Mesothelial cell of epicardium (in vitro differentiated cells): ENCODE data around the gene IL12RB2. TPM values are rescaled to one million over a fixed set of nuclear protein-coding genes. Genes with fewer than 3 reads are reported as not detected.

Experiments
- DNase-seq, 2 experiments: peaks; one replicate each; pipeline ENCODE4 v3.0.0; 2021; ENCODE audit warnings: low spot score in 2 of 2; ENCODE audit not compliant: unreplicated experiment in 2 of 2
- H3K27ac Mint-ChIP-seq: 2 replicates; pipeline ENCODE4 v1.8.0; 2021; ENCODE audit warnings: mixed read lengths
- H3K27me3 Mint-ChIP-seq: 2 replicates; pipeline ENCODE4 v1.8.0; 2021; ENCODE audit warnings: low read depth, mixed read lengths
- H3K36me3 Mint-ChIP-seq: 2 replicates; pipeline ENCODE4 v1.8.0; 2021; ENCODE audit warnings: mixed read lengths
- H3K4me1 Mint-ChIP-seq: 2 replicates; pipeline ENCODE4 v1.8.0; 2021; ENCODE audit warnings: mixed read lengths
- H3K4me3 Mint-ChIP-seq: 2 replicates; pipeline ENCODE4 v1.8.0; 2021; ENCODE audit warnings: mild to moderate bottlenecking, moderate library complexity, mixed read lengths
- H3K9me3 Mint-ChIP-seq: 2 replicates; pipeline ENCODE4 v1.8.0; 2021; ENCODE audit warnings: mixed read lengths
- total RNA-seq: library from RNA; stranded (reverse); gene quantifications from 3 replicates; pipeline ENCODE4 v1.2.1, GENCODE V29; 2021
- TF ChIP-seq, protein P1 (sequence below): fragments of 200-600 bp; sonication (generic); IDR thresholded peaks from one replicate; pipeline ENCODE4 v1.5.0; 2021; ENCODE audit warnings: antibody characterized with exemption; ENCODE audit not compliant: unreplicated experiment

Gene IL12RB2
- total RNA-seq, 1 donor from 2014 or later, result 0.34 TPM

DNA sequence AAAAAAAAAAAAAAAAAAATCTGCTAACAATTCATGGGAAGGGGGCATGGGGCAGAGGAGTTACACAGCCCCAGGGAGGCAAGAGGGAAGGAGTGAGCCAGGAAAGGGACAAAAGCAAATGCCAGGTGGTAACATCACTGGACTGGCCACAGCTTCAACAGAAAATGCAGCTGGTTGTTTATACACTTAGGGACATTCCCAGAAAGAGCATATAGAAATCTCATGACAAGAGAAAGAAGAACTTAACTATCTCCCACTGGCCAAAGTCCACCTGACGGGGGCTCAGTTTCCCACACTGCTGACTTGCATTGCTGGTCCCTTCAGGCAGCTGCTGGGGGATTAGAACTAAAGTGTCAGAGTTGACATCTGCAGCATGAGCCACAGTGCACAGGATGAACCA, 14.8 kb downstream of the IL12RB2 start:
- DNase-seq, result no peak
- no peaks in the 10 kb centered on the region for H3K9me3 Mint-ChIP-seq
- H3K4me3 Mint-ChIP-seq, result no peak overlapping the region
- no peaks in the 10 kb centered on the region for H3K4me1 Mint-ChIP-seq
- no peaks in the 10 kb centered on the region for H3K36me3 Mint-ChIP-seq
- TF ChIP-seq, protein P1, sequence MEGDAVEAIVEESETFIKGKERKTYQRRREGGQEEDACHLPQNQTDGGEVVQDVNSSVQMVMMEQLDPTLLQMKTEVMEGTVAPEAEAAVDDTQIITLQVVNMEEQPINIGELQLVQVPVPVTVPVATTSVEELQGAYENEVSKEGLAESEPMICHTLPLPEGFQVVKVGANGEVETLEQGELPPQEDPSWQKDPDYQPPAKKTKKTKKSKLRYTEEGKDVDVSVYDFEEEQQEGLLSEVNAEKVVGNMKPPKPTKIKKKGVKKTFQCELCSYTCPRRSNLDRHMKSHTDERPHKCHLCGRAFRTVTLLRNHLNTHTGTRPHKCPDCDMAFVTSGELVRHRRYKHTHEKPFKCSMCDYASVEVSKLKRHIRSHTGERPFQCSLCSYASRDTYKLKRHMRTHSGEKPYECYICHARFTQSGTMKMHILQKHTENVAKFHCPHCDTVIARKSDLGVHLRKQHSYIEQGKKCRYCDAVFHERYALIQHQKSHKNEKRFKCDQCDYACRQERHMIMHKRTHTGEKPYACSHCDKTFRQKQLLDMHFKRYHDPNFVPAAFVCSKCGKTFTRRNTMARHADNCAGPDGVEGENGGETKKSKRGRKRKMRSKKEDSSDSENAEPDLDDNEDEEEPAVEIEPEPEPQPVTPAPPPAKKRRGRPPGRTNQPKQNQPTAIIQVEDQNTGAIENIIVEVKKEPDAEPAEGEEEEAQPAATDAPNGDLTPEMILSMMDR, result no peak
- no peak overlapping the region for H3K27ac Mint-ChIP-seq
- H3K27me3 Mint-ChIP-seq, result no peaks in the 10 kb centered on the region

GRCh38 chr1:67323087-67323486, 15.4 kb downstream of the IL12RB2 start:
- TF ChIP-seq, protein P1, result no peak
- Mint-ChIP-seq H3K36me3 (no peaks in the 10 kb centered on the region), H3K4me3 (no peak overlapping the region), H3K27me3 (no peaks in the 10 kb centered on the region), H3K9me3 (no peaks in the 10 kb centered on the region), H3K27ac (no peak overlapping the region), H3K4me1 (no peaks in the 10 kb centered on the region)
- no peak for DNase-seq

- Mint-ChIP-seq H3K27me3 (no peaks in the 10 kb centered on the region), H3K27ac (no peak overlapping the region), H3K36me3 (no peaks in the 10 kb centered on the region), H3K4me1 (no peaks in the 10 kb centered on the region), H3K9me3 (no peaks in the 10 kb centered on the region), H3K4me3 (no peak overlapping the region)
- TF ChIP-seq, protein P1, result no peak
- DNase-seq, result no peak
These were observed 16.4 kb downstream of the IL12RB2 start for GRCh38 chr1:67324068-67324467.

- TF ChIP-seq, protein P1, result no peak
- Mint-ChIP-seq H3K27me3 (no peaks in the 10 kb centered on the region), H3K4me1 (no peaks in the 10 kb centered on the region), H3K27ac (no peak overlapping the region), H3K36me3 (no peaks in the 10 kb centered on the region), H3K9me3 (no peaks in the 10 kb centered on the region), H3K4me3 (no peak overlapping the region)
- no peak for DNase-seq
These were observed 20.3 kb downstream of the IL12RB2 start for GRCh38 chr1:67327864-67328466.

- TF ChIP-seq, protein P1, result no peak
- Mint-ChIP-seq H3K4me3 (no peak overlapping the region), H3K4me1 (no peaks in the 10 kb centered on the region), H3K27me3 (no peaks in the 10 kb centered on the region), H3K27ac (no peak overlapping the region), H3K36me3 (no peaks in the 10 kb centered on the region), H3K9me3 (no peaks in the 10 kb centered on the region)
- DNase-seq, result no peak
These were observed 25.2 kb downstream of the IL12RB2 start for GRCh38 chr1:67332653-67333529.
